Neural cell (in vitro differentiated cells): ENCODE data around the gene TM7SF2.

Source experiments
- CTCF ChIP-seq: fragments of 450-650 bp; IDR thresholded peaks from 2 replicates; pipeline ENCODE4 v1.5.1; 2014; ENCODE audit warnings: antibody characterized with exemption, mild to moderate bottlenecking, moderate library complexity; ENCODE audit not compliant: poor library complexity, severe bottlenecking
- EP300 ChIP-seq: fragments of 450-650 bp; conservative IDR thresholded peaks from 2 replicates; pipeline ENCODE4 v1.6.1; 2014; ENCODE audit warnings: antibody characterized with exemption, mild to moderate bottlenecking, moderate library complexity; ENCODE audit not compliant: poor library complexity, severe bottlenecking
- EZH2 ChIP-seq: fragments of 200-600, 300-800 bp; shearing (Covaris generic), sonication (generic); IDR thresholded peaks from 2 replicates; pipeline ENCODE4 v1.6.1; 2014; ENCODE audit warnings: antibody characterized with exemption, low read length, borderline replicate concordance, mild to moderate bottlenecking; ENCODE audit not compliant: insufficient read depth, poor library complexity, severe bottlenecking
- RAD21 ChIP-seq: fragments of 450-650 bp; conservative IDR thresholded peaks from 2 replicates; pipeline ENCODE4 v1.6.1; 2014; ENCODE audit warnings: antibody characterized with exemption, mild to moderate bottlenecking, moderate library complexity

DNA sequence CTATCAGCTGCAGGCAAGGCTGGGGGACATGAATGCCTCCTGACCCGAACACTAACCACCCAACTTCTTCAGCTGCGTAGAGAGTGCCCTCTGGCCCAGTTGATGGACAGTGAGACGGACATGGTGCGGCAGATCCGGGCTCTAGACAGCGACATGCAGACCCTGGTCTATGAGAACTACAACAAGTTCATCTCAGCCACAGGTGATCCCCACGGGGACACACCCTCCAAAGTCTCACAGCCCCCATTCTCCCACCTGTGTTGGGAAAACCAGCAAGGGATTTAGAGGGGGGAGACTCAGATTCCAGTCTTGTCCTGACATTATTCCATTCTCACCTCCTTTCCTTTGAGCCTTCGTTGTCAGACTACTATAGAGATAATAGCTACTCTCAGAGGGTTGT, 14.7 kb upstream of the TM7SF2 start:
- TF ChIP-seq CTCF: no peak
- no peak for TF ChIP-seq EP300
- TF ChIP-seq EZH2: no peak
- TF ChIP-seq RAD21: no peak
